HFFc6 (cell line): Measurements from ENCODE around the gene RNF157. TPM values are rescaled to one million over a fixed set of nuclear protein-coding genes. Genes with fewer than 3 reads are reported as not detected.

Experiments used
- DNase-seq: peaks from one replicate; pipeline ENCODE4 v3.0.0-alpha.2; 2018
- H3K27ac Mint-ChIP-seq: 2 replicates; pipeline ENCODE4 v1.8.0; 2020; ENCODE audit warnings: mild to moderate bottlenecking, mixed read lengths
- H3K27me3 Mint-ChIP-seq: 2 replicates; pipeline ENCODE4 v1.8.0; 2021; ENCODE audit warnings: mild to moderate bottlenecking, moderate library complexity, mixed read lengths; ENCODE audit not compliant: insufficient read depth
- H3K36me3 Mint-ChIP-seq: 2 replicates; pipeline ENCODE4 v1.8.0; 2021; ENCODE audit warnings: low read depth, mixed read lengths
- H3K4me1 Mint-ChIP-seq: 2 replicates; pipeline ENCODE4 v1.8.0; 2020; ENCODE audit warnings: low read depth, mixed read lengths
- H3K4me3 Mint-ChIP-seq: 2 replicates; pipeline ENCODE4 v1.8.0; 2020; ENCODE audit warnings: mild to moderate bottlenecking, moderate library complexity, mixed read lengths
- H3K9me3 Mint-ChIP-seq: 2 replicates; pipeline ENCODE4 v1.8.0; 2020; ENCODE audit warnings: mild to moderate bottlenecking, mixed read lengths
- CTCF ChIP-seq: fragments of 200-600 bp; sonication (generic); IDR thresholded peaks from 2 replicates; pipeline ENCODE4 v1.5.0; 2021; ENCODE audit warnings: antibody characterized with exemption, mild to moderate bottlenecking
- total RNA-seq, 6 experiments: library from RNA; stranded (reverse); fragmentation: NEBNext Ultra II Directional; extraction: Animal tissue kit (Norgen Biotek cat#: 25700); gene quantifications; 2 replicates in 1 of 6; 3 replicates in 5 of 6; pipeline ENCODE4 v1.2.3, GENCODE V29; 2021

RNF157 gene
- total RNA-seq, 6 experiments from 2014 or later: 0.11 to 0.19 (median 0.18) TPM; not detected in 3

- no peaks in the 10 kb centered on the region for H3K9me3 Mint-ChIP-seq
- no peak overlapping the region for H3K4me3 Mint-ChIP-seq
- H3K36me3 Mint-ChIP-seq: no peaks in the 10 kb centered on the region
- peaks cover 32% of the 10 kb centered on the region for H3K27me3 Mint-ChIP-seq
- TF ChIP-seq CTCF: no peak
- no peak for DNase-seq
- H3K27ac Mint-ChIP-seq: no peak overlapping the region
- H3K4me1 Mint-ChIP-seq: peaks cover 26% of the 10 kb centered on the region
Observed at GRCh38 chr17:76237859-76238313, 2.4 kb downstream of the RNF157 start.

DNA sequence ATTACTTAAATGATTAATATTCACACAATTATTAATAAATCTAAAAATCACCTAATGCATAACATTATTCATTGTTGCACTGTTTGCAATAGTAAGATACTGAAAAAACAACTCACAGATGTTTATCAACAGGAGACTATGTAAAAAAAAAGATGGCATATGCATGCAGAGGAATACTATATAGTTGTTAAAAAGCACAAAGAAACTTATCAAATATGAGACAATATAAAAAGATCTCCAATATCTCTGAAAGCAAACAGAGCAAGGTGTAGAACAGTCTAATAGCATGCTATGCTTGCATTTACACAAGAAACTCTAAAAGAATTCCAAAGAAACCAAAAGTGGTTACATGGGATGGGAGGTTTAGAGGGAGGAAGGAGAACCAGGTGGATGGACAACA, 3.7 kb downstream of the RNF157 start:
- no peak for DNase-seq
- Mint-ChIP-seq H3K4me3 (no peak overlapping the region), H3K9me3 (no peaks in the 10 kb centered on the region), H3K27ac (no peak overlapping the region), H3K36me3 (no peaks in the 10 kb centered on the region), H3K27me3 (peaks cover 24% of the 10 kb centered on the region), H3K4me1 (peaks cover 39% of the 10 kb centered on the region)
- TF ChIP-seq CTCF: no peak

DNA sequence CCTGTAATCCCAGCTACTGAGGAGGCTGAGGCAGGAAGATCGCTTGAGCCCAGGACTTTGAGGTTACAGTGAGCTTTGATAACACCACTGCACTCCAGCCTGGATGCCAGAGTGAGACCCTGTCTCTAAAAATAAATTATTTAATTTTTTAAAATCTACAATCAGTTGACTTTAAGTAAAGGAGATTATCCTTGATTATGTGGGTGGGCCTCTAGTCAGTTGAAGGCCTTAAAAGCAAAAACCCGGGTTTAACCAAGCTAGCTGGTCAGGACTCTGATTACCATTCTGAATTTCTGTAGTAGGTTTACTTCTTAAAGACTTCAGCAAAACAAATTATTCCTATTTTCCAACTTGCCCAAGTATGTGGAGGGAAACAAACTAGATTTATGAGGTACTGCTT, 4.4 kb downstream of the RNF157 start:
- Mint-ChIP-seq H3K27me3 (peaks cover 21% of the 10 kb centered on the region), H3K27ac (no peak overlapping the region), H3K4me1 (peaks cover 33% of the 10 kb centered on the region), H3K36me3 (no peaks in the 10 kb centered on the region), H3K9me3 (no peaks in the 10 kb centered on the region), H3K4me3 (no peak overlapping the region)
- DNase-seq: no peak
- TF ChIP-seq CTCF: no peak

DNA sequence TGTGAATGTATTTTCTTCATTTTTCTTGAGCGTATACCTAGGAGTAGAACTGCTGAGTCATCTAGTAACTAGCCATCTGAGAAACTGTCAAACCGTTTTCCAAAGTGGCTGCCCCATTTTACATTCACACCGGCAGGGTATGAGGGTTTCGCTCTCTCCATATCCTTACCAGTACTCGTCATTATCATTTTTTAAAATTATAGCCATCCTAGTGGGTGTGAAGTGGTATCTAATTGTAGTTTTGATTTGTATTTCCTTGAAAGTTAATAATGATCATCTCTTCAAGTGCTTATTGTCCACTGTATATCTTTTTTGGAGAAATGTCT, 6.0 kb downstream of the RNF157 start:
- Mint-ChIP-seq H3K4me1 (peaks cover 31% of the 10 kb centered on the region), H3K27ac (no peak overlapping the region)

GRCh38 chr17:76233588-76234353, 6.5 kb downstream of the RNF157 start:
- no peak overlapping the region for H3K27ac Mint-ChIP-seq

More for the DNA sequence above, 6.0 kb downstream of the RNF157 start:
- Mint-ChIP-seq H3K36me3 (no peaks in the 10 kb centered on the region), H3K4me3 (no peak overlapping the region), H3K9me3 (no peaks in the 10 kb centered on the region), H3K27me3 (peaks cover 19% of the 10 kb centered on the region; the same call in 1 of the 2 replicates)
- TF ChIP-seq CTCF: no peak
- DNase-seq: no peak

More at GRCh38 chr17:76233588-76234353, 6.5 kb downstream of the RNF157 start:
- TF ChIP-seq CTCF: no peak
- DNase-seq: no peak
- no peaks in the 10 kb centered on the region for H3K9me3 Mint-ChIP-seq
- H3K4me1 Mint-ChIP-seq: peaks cover 31% of the 10 kb centered on the region
- no peak overlapping the region for H3K4me3 Mint-ChIP-seq
- no peaks in the 10 kb centered on the region for H3K36me3 Mint-ChIP-seq
- peaks cover 20% of the 10 kb centered on the region for H3K27me3 Mint-ChIP-seq
